Amniotic epithelial cell (primary cell): ENCODE results near the gene FBXO31.

ENCODE experiments used
- DNase-seq: peaks from one replicate; pipeline ENCODE4 v3.0.0-alpha.2; 2010; ENCODE audit warnings: low read depth

FBXO31 gene

GRCh38 chr16:87383505-87384161 is at the start of gene FBXO31:
FBXO31 (minus strand) TSS chr16:87383776; CDS start chr16:87383744, 32 bp downstream.
- DNase-seq: peak; percentile 84

GRCh38 chr16:87432330-87432915 is 48.8 kb upstream of the FBXO31 start:
- no peak for DNase-seq

- peak; percentile 68 for DNase-seq
Observed at GRCh38 chr16:87431926-87432325, 48.4 kb upstream of the FBXO31 start.

- no peak for DNase-seq
Observed at GRCh38 chr16:87426423-87427215, 43.0 kb upstream of the FBXO31 start.

GRCh38 chr16:87425941-87426340 is 42.4 kb upstream of the FBXO31 start:
- DNase-seq: no peak

- DNase-seq: no peak
Observed at GRCh38 chr16:87424266-87424665, 40.7 kb upstream of the FBXO31 start.

- DNase-seq: no peak
Observed at GRCh38 chr16:87423429-87423828, 39.9 kb upstream of the FBXO31 start.

- no peak for DNase-seq
Observed at GRCh38 chr16:87422106-87422505, 38.5 kb upstream of the FBXO31 start.

- no peak for DNase-seq
Observed at GRCh38 chr16:87421003-87421912, 37.7 kb upstream of the FBXO31 start.

- no peak for DNase-seq
Observed at GRCh38 chr16:87420026-87421002, 36.7 kb upstream of the FBXO31 start.

GRCh38 chr16:87418644-87419043 is 35.1 kb upstream of the FBXO31 start:
- DNase-seq: no peak

- DNase-seq: no peak
Observed at GRCh38 chr16:87418216-87418615, 34.6 kb upstream of the FBXO31 start.

GRCh38 chr16:87417528-87417910 is 33.9 kb upstream of the FBXO31 start:
- DNase-seq: no peak

GRCh38 chr16:87416826-87417527 is 33.4 kb upstream of the FBXO31 start:
- peak; percentile 67 for DNase-seq

- DNase-seq: no peak
Observed at GRCh38 chr16:87415441-87415840, 31.9 kb upstream of the FBXO31 start.

- no peak for DNase-seq
Observed at GRCh38 chr16:87414251-87414680, 30.7 kb upstream of the FBXO31 start.

GRCh38 chr16:87412996-87413421 is 29.4 kb upstream of the FBXO31 start:
- no peak for DNase-seq

GRCh38 chr16:87412371-87412995 is 28.9 kb upstream of the FBXO31 start:
- no peak for DNase-seq

- no peak for DNase-seq
Observed at GRCh38 chr16:87411375-87412271, 28.0 kb upstream of the FBXO31 start.
